Activated T-cell treated with anti-CD3 and anti-CD28 coated beads, Interleukin-2, amount 50 U/mL, for 48 hours (primary cell): Measurements from ENCODE around the gene IFITM1.
A peak's percentile ranks its signal among the peaks of the same experiment; 100 is the strongest.

Experiments used
- DNase-seq, 2 experiments: peaks; one replicate each; pipeline ENCODE4 v3.0.0-alpha.2; 2020

The IFITM1 gene

DNA sequence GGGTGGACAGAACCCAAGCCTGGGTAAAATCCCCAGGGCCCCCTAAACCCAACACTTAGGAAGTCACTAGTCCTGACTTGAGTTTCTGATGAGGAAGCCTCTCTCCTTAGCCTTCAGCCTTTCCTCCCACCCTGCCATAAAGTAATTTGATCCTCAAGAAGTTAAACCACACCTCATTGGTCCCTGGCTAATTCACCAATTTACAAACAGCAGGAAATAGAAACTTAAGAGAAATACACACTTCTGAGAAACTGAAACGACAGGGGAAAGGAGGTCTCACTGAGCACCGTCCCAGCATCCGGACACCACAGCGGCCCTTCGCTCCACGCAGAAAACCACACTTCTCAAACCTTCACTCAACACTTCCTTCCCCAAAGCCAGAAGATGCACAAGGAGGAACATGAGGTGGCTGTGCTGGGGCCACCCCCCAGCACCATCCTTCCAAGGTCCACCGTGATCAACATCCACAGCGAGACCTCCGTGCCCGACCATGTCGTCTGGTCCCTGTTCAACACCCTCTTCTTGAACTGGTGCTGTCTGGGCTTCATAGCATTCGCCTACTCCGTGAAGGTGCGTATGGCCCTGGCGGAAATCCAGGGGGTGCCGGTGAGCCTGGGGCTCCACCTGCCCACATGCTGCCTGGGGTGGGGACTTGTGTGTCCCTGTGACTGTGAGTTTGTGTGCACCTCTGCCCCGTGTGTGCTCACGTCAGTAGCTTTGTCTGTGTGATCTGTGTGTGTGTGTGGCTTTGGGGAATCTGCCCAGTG is at the start of gene IFITM1:
IFITM1 (plus strand) TSS at position 254 of the 767 bp plus-strand sequence; CDS start at position 385, 131 bp downstream.
- peak; percentile 74 to 76 for DNase-seq

DNA sequence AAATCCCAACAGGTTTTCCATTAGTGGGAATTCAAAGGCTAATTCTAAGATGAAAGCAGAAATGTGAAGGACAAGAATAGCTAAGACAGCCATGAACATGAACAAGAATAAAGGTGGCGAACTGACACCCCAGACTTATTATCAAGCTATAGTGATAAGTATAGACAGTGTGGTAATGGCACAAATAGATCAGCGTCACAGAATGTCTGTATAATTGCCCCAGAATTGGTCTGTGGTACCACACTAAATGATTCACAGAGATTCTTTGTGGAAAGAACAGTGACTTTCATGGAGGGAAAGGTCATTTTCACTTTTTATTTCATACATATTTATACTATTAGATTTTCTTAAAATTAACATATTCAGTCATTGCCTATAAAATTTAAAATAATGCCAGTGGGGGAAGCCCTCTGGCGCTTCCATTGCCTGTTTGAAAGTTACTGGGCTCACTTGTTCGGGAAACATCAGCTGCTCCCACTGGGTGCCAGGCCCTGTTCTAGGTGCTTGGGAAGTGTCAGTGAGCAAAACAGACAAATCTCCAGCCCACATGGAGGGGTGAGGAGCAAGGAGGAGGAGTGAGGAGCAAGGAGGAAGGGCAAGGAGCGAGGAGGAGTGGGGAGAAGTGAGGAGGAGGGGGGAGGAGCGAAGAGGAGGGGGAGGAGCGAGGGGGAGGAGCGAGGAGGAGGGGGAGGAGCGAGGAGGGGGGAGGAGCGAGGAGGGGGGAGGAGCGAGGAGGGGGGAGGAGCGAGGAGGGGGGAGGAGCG is 47.0 kb upstream of the IFITM1 start:
- peak; percentile 64 to 66 for DNase-seq

DNA sequence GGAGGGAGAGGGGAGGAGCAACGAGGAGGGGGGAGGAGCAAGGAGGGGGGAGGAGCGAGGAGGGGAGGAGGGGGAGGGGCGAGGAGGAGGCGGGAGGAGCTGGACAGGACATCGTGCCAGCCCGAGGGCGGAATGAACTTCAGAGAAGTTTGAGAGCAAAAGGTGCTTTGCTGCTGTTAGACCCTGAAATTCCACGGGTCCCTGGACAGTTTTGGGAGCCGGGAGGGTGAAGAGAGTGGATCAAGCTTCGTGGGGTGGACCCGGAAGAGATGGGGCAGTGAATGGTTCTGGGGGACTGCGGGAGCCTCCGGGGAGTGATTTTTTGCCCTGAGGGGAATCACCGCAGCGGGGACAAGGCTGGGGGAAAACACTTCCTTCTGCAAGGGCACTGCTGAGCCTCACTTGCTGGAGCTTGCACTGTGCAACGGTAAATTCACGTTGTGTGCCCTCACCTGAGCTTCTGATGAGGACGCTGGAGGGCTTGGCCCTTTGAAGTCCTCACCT is 46.3 kb upstream of the IFITM1 start:
- DNase-seq = peak; percentile 67 to 69

DNA sequence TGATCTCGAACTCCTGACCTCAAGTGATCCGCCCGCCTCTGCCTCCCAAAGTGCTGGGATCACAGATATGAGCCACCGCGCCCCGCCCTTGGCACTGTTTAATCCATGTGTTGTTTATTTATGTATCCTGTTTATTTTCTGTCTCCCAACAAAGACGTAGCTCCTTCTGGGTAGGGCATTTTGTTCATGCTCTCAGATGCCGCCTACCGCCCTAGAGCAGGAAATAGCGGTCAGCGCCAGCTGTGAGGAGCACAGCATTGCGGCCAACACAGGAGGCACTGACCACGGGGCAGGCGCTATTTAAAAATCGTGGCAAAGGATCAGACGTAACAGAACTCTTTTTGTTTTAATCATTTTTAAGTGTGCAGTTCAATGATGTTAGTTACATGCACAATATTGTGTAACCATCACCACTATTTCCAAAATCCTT is 45.1 kb upstream of the IFITM1 start:
- DNase-seq = peak in 1 of 2 experiments; percentile 60

DNA sequence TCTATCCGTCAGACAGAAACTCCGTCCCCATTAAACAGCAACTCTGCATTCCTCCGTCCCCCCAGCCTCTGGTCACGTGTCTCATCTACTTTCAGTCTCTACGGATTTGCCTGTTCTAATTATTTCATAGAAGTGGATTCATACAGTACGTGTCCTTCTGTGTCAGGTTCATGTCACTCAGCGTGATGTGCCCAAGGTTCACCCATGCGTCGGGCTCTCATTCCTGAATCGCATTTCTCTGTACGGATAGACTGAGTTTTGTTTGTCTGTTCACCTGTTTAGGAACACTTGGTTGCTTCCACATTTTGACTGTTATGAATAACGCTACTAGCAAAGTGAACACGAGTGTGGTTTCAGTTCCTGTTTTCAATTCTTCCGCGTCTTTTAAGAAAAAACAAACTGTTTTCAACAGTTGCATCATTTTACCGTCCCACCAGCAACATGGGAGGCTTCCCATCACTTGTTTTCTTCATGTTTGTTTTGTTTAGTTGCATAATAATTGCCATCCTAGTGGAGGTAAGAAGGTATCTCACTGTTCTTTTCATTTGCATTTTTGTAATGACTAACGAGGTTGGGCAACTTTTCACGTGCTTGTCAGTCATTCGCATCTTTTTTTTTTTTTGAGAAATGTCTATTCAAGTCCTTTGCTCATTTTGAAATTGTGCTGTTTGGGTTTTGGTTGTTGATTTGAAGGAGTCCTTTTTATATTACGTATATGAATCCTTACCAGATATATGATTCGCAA is 44.5 kb upstream of the IFITM1 start:
- DNase-seq = peak; percentile 73 to 75

DNA sequence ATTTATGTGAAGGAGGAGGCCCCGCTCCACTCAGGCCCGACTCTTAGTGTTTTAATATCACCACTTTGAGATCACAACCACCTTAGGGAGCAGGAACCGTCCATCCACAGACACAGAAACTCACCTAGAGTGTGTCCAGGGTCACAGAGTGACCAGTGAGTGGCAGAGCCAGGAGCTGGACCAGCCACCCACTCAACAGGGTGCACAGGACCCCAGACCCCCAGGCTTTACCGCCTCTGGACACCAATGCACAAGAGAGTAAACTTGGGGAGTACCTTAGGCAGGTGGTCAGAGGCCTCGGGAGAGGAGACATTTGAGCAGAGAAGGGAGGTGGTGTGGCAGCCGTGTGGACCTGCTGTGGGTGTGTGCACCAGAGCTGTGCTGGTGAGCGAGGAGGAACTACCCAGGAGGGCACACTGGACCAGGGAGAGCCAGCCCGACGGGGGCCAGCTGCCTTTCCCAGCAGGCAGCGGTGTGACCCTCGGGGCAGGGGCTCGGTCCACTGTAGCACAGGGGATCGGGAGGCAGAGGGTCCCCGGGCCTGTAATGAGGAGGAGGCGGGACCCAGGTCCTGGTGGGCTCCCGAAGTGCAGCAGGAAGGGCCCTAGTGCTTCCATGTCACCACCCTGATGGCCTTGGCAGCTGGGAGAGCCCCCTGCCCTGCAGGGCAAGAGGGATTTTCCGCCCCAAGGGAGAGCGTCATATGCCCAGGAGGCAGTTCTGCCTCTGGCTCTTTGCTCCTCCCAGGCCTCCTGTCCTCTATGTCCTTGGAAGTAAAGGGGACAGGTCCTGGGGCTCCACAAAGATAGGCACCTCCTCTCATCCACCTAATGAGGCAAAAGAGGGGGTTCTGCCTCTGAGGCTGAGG is 43.2 kb upstream of the IFITM1 start:
- DNase-seq = peak in 1 of 2 experiments; percentile 15

DNA sequence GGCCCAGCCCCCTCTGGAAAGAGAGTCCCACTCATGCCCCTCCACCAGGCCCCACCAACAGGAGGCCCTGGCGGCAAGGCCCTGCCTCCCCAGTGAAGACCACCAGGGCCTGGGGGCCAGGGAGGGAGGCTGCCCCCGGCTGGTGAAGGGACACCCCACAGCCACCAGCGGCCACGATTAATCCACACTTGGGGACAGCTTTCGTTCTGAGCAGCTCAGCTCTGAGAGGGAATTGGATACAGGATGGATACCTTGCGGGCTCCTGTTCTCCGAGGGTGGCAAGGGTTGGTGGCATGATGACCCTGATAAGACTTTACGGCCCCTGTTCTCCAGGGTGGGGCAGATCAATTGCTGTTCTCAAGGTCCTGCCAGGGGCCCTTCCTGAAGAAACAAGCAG is 42.5 kb upstream of the IFITM1 start:
- DNase-seq = no peak

DNA sequence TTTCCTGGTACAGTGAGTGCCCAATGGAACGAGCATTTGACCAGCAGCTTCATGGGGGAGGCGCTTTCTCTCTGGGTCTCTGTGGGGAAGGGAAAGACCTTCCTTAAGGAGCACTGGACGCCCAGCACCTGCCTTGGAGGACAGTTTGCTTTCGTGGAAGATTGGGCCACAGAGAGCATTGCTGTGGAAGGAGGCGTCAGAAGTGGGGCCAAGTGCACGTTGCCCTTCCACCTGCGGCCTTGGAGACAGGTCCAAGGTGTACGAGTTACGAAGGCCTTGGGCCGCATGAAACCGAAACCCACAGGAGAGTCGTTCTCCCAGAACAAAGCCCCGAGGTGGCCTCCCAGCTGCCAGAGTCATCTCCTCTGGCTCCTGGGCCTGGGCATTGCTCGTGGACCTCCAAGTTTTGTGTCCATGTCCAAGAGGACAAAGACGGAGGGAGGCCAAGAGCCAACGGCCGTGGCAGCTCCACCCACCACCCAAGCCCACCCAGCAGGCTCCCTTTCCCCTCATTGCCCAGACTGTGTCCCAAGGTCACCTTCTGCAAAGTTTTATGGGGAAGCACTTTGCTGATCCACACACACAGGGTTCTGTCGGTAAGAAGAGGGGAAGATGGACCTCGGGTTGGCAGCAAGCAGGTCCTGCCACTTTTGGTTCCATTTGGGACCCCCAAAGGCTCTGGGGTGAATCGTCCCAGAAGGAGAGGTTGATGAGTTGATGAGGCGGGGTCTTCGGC is 41.5 kb upstream of the IFITM1 start:
- peak in 1 of 2 experiments; percentile 7 for DNase-seq

DNA sequence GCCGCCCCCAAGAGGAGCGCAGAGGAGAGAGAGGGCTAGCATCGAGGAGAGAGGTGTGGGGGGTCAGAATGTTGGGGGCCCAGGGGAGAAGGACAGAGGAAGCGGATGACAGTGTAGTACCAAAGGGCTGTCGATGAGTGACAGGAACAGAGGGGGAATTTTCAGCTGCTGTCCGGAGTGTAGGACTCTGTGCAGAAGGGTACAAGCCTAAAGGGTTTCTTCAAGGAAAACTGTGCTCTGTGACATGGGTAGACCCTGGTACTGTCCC is 41.0 kb upstream of the IFITM1 start:
- peak in 1 of 2 experiments; percentile 8 for DNase-seq

DNA sequence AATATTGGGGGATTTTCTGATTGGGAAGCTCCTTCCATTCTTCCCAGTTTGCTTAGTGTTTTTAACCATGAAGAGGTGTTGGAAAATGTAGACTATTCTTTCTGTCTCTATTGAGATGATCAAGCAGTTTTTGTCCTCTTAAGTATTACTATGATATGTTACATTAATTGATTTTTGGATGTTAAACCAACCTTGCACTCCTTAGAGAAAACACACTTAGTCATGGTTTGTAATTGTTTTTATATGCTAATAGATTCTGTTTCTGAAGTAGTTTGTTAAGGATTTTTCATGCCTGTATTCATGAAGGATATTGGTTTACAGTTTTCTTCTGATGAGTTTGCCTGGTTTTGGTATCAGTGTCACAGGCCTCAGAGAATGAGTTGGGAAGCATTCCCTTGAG is 37.6 kb upstream of the IFITM1 start:
- DNase-seq = no peak

DNA sequence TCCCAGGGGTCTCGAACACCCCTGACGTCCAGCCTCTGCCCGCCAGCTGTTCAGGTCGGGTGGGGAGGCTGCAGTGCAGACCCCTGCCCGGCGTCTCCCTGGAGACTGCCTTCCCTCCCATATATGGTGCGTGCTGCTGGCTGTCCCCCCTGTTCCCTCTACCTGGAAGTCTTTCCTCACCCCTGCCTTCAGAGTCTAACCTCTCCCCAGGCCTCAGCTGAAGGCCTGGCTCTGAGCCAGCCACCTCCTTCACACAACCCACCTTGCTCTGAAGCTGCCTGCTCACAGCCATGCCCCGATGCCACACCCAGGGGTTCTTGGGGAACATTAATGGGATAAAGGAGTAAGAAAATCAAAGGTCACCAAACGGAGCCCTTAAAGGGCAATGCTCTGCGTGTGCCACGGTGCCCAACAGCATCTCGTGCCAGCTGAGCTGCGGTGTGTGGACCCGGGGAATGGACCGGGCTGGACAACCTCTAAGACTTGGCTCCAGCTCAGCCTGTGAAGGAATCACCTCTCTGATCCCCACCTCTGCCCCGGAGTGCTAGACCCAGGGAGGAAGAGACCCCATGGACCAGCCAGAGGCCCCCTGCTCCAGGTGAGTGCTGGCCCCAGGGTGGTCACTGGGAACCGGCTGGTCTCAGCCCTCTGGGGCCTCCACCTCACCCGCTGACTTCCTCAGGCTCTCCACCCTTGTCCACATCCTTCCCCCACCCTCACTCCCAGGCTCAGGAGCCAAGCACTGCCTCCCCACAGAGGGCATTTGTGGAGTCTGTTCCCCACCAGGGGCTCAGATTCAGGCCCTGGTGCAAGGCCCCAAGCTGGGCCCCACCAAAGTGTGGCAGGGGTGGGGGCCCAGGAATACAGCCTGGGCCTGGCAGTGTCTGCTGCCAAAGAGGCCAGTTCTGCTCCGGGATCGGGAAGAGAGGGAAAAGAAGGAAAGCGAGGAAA is 35.6 kb upstream of the IFITM1 start, which contains the start of gene NLRP6:
NLRP6 (plus strand) TSS at position 407 of the 951 bp plus-strand sequence; CDS start at position 570, 163 bp downstream.
- DNase-seq = peak; percentile 23 to 26

DNA sequence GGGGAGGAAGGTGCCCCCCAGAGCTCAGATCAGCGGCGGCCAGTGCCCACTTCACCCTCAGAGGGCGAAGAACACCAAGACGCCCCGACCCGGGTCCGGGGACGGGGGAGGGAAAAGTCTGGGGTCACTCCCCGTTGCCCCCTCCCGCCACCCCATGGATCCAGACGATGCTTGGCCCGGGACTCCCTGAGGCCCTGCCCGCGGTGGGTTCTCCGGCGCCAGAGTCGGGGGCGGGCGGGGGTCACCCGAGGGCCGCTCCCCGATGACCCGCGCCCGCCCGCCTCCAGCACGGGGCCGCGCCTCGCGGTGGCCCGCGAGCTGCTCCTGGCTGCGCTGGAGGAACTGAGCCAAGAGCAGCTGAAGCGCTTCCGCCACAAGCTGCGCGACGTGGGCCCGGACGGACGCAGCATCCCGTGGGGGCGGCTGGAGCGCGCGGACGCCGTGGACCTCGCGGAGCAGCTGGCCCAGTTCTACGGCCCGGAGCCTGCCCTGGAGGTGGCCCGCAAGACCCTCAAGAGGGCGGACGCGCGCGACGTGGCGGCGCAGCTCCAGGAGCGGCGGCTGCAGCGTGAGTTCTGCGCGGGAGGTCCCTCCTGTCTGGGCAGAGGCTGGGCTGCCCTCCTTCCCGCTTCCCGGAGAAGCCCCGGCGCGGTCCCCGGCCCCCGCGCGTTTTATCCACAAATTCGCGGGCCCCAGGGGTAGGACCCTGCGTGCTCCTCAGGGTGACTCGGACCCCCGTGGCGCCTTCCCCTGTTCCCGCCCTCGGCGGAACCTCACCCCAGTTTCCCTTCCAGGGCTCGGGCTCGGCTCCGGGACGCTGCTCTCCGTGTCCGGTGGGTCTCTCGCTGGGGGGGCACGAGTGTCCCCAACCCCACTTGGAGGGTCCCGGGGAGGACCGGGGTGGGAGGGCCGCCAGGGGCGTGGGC is 34.5 kb upstream of the IFITM1 start:
- DNase-seq = peak; percentile 24 to 35

DNA sequence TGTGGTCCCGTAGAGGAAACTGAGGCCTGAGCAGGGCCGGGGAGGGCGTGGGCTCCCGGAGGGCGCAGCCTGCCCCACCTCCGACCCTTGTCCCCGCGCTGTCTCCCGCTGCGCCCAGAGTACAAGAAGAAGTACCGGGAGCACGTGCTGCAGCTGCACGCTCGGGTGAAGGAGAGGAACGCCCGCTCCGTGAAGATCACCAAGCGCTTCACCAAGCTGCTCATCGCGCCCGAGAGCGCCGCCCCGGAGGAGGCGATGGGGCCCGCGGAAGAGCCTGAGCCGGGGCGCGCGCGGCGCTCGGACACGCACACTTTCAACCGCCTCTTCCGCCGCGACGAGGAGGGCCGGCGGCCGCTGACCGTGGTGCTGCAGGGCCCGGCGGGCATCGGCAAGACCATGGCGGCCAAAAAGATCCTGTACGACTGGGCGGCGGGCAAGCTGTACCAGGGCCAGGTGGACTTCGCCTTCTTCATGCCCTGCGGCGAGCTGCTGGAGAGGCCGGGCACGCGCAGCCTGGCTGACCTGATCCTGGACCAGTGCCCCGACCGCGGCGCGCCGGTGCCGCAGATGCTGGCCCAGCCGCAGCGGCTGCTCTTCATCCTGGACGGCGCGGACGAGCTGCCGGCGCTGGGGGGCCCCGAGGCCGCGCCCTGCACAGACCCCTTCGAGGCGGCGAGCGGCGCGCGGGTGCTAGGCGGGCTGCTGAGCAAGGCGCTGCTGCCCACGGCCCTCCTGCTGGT is 33.7 kb upstream of the IFITM1 start:
- DNase-seq = peak; percentile 53 to 62

DNA sequence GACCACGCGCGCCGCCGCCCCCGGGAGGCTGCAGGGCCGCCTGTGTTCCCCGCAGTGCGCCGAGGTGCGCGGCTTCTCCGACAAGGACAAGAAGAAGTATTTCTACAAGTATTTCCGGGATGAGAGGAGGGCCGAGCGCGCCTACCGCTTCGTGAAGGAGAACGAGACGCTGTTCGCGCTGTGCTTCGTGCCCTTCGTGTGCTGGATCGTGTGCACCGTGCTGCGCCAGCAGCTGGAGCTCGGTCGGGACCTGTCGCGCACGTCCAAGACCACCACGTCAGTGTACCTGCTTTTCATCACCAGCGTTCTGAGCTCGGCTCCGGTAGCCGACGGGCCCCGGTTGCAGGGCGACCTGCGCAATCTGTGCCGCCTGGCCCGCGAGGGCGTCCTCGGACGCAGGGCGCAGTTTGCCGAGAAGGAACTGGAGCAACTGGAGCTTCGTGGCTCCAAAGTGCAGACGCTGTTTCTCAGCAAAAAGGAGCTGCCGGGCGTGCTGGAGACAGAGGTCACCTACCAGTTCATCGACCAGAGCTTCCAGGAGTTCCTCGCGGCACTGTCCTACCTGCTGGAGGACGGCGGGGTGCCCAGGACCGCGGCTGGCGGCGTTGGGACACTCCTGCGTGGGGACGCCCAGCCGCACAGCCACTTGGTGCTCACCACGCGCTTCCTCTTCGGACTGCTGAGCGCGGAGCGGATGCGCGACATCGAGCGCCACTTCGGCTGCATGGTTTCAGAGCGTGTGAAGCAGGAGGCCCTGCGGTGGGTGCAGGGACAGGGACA is 32.9 kb upstream of the IFITM1 start:
- peak; percentile 61 to 67 for DNase-seq

DNA sequence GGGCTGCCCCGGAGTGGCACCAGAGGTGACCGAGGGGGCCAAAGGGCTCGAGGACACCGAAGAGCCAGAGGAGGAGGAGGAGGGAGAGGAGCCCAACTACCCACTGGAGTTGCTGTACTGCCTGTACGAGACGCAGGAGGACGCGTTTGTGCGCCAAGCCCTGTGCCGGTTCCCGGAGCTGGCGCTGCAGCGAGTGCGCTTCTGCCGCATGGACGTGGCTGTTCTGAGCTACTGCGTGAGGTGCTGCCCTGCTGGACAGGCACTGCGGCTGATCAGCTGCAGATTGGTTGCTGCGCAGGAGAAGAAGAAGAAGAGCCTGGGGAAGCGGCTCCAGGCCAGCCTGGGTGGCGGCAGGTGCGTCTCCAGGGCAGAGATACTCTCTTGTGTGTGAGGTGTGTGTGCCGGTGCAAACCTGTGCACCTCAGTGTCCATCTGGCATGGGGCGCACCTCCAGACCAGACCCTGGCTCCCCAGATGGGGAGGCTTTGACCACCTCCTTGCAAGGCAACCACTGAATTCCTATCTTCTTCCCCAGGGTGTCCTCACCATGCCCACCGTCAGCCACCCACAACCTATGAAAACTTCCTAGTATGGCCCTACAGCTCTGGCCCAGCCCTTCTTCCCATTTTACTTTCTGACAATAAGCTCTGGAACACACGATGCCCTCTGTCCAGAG is 32.2 kb upstream of the IFITM1 start:
- peak in 1 of 2 experiments; percentile 61 for DNase-seq

DNA sequence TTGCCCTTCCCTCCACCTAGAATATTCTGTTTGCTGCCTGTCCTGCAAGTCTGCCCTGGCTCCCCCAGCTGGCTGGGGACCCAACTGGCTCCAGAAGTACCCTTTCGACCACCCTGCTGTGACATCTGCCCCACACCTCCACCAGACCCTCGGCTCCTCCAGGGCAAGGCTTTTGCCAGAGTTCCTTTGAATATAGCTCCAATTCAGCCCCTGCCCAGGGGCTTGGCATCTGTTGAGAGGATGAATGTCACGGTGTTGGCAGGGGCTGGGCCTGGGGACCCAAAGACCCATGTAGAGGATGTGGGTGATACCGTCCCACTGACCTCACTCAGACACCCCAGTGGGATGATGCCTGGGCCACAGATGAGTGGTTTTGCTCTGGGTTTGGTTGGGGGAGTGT is 31.7 kb upstream of the IFITM1 start:
- DNase-seq = no peak
